Stimulated activated CD8-positive, alpha-beta memory T cell treated with anti-CD3 and anti-CD28 coated beads, Interleukin-2, amount 100 ng/mL, for 1 hour (primary cell): Measurements from ENCODE around the gene APOLD1.
"Not testable (repeated sequence)": the region's sequence is repeated elsewhere in the genome, so short reads cannot be mapped to it uniquely, and the experiment has no call there.

Source experiments
- DNase-seq, 2 donors: peaks; one replicate each; pipeline ENCODE4 v3.0.0-alpha.2; 2020; ENCODE audit warnings: low read depth in 2 of 2

Gene APOLD1

DNA sequence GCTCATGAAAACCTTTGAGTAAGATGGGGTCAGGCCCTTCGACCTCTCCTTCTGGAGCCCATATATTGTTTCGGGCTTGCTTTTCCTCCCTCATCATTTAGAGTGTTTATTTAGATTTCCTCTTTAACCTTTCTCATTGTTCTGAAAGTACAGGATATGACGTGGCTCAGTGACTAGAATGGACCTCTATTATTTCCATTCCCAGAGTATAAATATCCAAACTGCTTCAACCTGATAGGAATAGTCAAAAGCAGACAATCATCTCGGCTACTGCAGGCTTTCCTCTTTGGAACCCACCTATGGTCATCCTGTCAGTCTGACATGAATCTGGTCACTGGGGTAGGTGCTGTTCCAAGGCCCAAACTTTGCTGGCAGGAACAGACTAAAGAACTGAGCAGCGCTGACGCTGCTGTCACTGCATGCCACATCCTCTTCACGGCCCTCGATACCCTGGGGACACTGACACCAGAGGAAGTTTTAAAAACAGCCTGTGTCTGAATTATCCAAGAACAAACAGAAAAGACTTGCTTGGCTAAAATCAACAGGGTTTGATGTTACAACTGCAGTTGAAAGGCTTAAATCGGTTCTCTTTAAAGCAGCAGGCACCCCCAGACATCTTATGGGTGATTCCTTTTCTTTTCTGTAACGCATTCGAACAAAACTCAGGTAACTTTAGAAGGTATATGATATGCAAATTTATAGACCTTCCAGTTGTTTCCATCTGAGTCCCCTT, 22.7 kb downstream of the APOLD1 start:
- DNase-seq = no peak

- no peak for DNase-seq
Measured at GRCh38 chr12:12810553-12811021, 25.1 kb downstream of the APOLD1 start.

- no peak for DNase-seq
Measured at GRCh38 chr12:12811343-12811742, 25.9 kb downstream of the APOLD1 start.

GRCh38 chr12:12812174-12812573, 26.7 kb downstream of the APOLD1 start:
- DNase-seq = no peak

GRCh38 chr12:12812618-12813119, 27.2 kb downstream of the APOLD1 start:
- DNase-seq = no peak

GRCh38 chr12:12813120-12814101, 28.0 kb downstream of the APOLD1 start, which contains the start of gene DDX47:
Gene DDX47 (plus strand): TSS chr12:12813346. CDS start chr12:12813368, 22 bp downstream.
- peak; percentile 94 for DNase-seq

DNA sequence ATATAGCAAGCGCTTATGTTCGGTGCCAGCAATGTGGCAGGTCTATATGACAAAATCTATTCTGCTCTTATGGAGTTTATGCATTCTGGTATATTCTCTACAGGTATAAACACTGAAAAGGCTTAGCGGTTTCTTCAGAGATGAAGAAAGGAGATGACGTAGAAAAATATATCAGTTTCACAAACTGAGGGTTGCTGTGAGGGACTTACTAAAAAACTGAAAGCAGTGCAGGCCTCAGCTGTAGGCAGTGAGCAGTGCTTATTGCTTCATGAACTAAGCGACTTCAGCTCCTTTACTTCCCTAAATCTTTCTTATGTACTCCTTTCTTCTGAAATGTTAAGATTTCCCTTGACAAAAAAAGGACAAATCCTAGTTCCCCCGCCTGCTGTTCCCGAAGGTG, 32.2 kb downstream of the APOLD1 start:
- no peak for DNase-seq

GRCh38 chr12:12818701-12819100, 33.2 kb downstream of the APOLD1 start:
- DNase-seq = no peak

GRCh38 chr12:12819221-12819620, 33.8 kb downstream of the APOLD1 start:
- no peak for DNase-seq

GRCh38 chr12:12819752-12820311, 34.4 kb downstream of the APOLD1 start:
- DNase-seq = no peak

GRCh38 chr12:12820376-12820775, 34.9 kb downstream of the APOLD1 start:
- DNase-seq = not testable (repeated sequence)

GRCh38 chr12:12821975-12822374, 36.5 kb downstream of the APOLD1 start:
- no peak for DNase-seq

GRCh38 chr12:12822886-12823285, 37.4 kb downstream of the APOLD1 start:
- no peak for DNase-seq

DNA sequence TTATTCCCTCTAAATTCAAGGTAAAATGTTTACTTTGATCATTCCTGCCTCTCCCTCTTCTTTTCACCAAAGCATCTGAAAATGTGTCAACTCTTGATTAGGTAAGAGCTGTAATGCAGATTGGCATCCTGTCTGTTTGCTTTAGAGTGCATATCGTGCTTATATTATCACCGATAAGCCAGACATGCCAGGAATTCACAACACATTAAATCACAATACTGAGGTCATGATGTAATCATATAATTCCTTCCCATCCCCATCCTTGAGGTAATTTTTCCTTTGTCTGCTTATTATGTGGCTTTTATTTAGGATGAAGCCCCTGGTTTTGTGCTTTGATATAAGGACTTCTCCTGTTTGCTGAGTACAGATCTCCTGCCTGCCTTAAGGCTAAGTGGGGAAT, 37.8 kb downstream of the APOLD1 start:
- no peak for DNase-seq

- no peak for DNase-seq
Measured at GRCh38 chr12:12823811-12824210, 38.4 kb downstream of the APOLD1 start.

GRCh38 chr12:12835378-12836146, 50.1 kb downstream of the APOLD1 start:
- no peak for DNase-seq

- DNase-seq = no peak
Measured at GRCh38 chr12:12836571-12836970, 51.1 kb downstream of the APOLD1 start.

GRCh38 chr12:12837025-12837812, 51.8 kb downstream of the APOLD1 start:
- no peak for DNase-seq

GRCh38 chr12:12837813-12838153, 52.3 kb downstream of the APOLD1 start:
- DNase-seq = no peak

GRCh38 chr12:12839003-12839395, 53.5 kb downstream of the APOLD1 start:
- no peak for DNase-seq

GRCh38 chr12:12839439-12839838, 54.0 kb downstream of the APOLD1 start:
- not testable (repeated sequence) for DNase-seq
